ENCODE results near the gene KCNJ15. TPM values are rescaled to one million over a fixed set of nuclear protein-coding genes. Genes with fewer than 3 reads are reported as not detected.

The KCNJ15 gene
- total and polyA plus RNA-seq, 2 experiments from 2014 or later, result not detected

GRCh38 chr21:38287476-38287875, 30.7 kb downstream of the KCNJ15 start:
- H3K27me3 ChIP-seq, result no peaks in the 10 kb centered on the region
- no peaks in the 10 kb centered on the region for H3K4me1 ChIP-seq (ENCODE audit: low read depth)
- H3K36me3 ChIP-seq, result no peaks in the 10 kb centered on the region
- no peaks in the 10 kb centered on the region for H3K9me3 ChIP-seq (ENCODE audit: low read depth)
- no peak for DNase-seq (ENCODE audit: low read depth in 1 of 2, low spot score in 1 of 2)
- H3K27ac ChIP-seq, result no peak overlapping the region
- H3K4me3 ChIP-seq, result no peak overlapping the region
- no peak for TF ChIP-seq CTCF (IDR thresholded peaks at IDR 0.05; ENCODE audit: low read depth, low read length)

- H3K4me3 ChIP-seq, result no peak overlapping the region
Observed at GRCh38 chr21:38289705-38290485, 33.1 kb downstream of the KCNJ15 start.

GRCh38 chr21:38290809-38291208, 34.0 kb downstream of the KCNJ15 start:
- Histone ChIP-seq H3K27ac (no peak overlapping the region), H3K27me3 (no peaks in the 10 kb centered on the region), H3K36me3 (no peaks in the 10 kb centered on the region), H3K4me3 (no peak overlapping the region), H3K9me3 (ENCODE audit: low read depth) (no peaks in the 10 kb centered on the region), H3K4me1 (ENCODE audit: low read depth) (no peaks in the 10 kb centered on the region)
- DNase-seq (ENCODE audit: low read depth in 1 of 2, low spot score in 1 of 2), result no peak
- no peak for TF ChIP-seq CTCF (IDR thresholded peaks at IDR 0.05; ENCODE audit: low read depth, low read length)

More at GRCh38 chr21:38289705-38290485, 33.1 kb downstream of the KCNJ15 start:
- no peak for TF ChIP-seq CTCF (IDR thresholded peaks at IDR 0.05; ENCODE audit: low read depth, low read length)
- Histone ChIP-seq H3K36me3 (no peaks in the 10 kb centered on the region), H3K27ac (no peak overlapping the region), H3K4me1 (ENCODE audit: low read depth) (no peaks in the 10 kb centered on the region), H3K9me3 (ENCODE audit: low read depth) (no peaks in the 10 kb centered on the region), H3K27me3 (no peaks in the 10 kb centered on the region)
- DNase-seq (ENCODE audit: low read depth in 1 of 2, low spot score in 1 of 2), result peak in 1 of 2 donors; percentile 99

GRCh38 chr21:38291874-38292273, 35.1 kb downstream of the KCNJ15 start:
- H3K27ac ChIP-seq, result no peak overlapping the region
- no peaks in the 10 kb centered on the region for H3K4me1 ChIP-seq (ENCODE audit: low read depth)
- no peak for TF ChIP-seq CTCF (IDR thresholded peaks at IDR 0.05; ENCODE audit: low read depth, low read length)
- H3K36me3 ChIP-seq, result no peaks in the 10 kb centered on the region
- H3K27me3 ChIP-seq, result no peaks in the 10 kb centered on the region
- H3K9me3 ChIP-seq (ENCODE audit: low read depth), result no peaks in the 10 kb centered on the region
- DNase-seq (ENCODE audit: low read depth in 1 of 2, low spot score in 1 of 2), result no peak
- no peak overlapping the region for H3K4me3 ChIP-seq

GRCh38 chr21:38293113-38293512, 36.3 kb downstream of the KCNJ15 start:
- no peak for DNase-seq (ENCODE audit: low read depth in 1 of 2, low spot score in 1 of 2)
- Histone ChIP-seq H3K4me1 (ENCODE audit: low read depth) (no peaks in the 10 kb centered on the region), H3K9me3 (ENCODE audit: low read depth) (no peaks in the 10 kb centered on the region), H3K4me3 (no peak overlapping the region), H3K36me3 (no peaks in the 10 kb centered on the region), H3K27me3 (no peaks in the 10 kb centered on the region), H3K27ac (no peak overlapping the region)
- no peak for TF ChIP-seq CTCF (IDR thresholded peaks at IDR 0.05; ENCODE audit: low read depth, low read length)
